ENCODE results near the gene ZNF205. TPM values are rescaled to one million over a fixed set of nuclear protein-coding genes. Genes with fewer than 3 reads are reported as not detected.
A peak's percentile ranks its signal among the peaks of the same experiment; 100 is the strongest.

ZNF205 gene
- total and polyA plus RNA-seq, 2 of the 13 experiments (the other 11 are each of a cell fraction or from before 2014, with no cell fraction given), result 5.8 to 10.2 TPM

DNA sequence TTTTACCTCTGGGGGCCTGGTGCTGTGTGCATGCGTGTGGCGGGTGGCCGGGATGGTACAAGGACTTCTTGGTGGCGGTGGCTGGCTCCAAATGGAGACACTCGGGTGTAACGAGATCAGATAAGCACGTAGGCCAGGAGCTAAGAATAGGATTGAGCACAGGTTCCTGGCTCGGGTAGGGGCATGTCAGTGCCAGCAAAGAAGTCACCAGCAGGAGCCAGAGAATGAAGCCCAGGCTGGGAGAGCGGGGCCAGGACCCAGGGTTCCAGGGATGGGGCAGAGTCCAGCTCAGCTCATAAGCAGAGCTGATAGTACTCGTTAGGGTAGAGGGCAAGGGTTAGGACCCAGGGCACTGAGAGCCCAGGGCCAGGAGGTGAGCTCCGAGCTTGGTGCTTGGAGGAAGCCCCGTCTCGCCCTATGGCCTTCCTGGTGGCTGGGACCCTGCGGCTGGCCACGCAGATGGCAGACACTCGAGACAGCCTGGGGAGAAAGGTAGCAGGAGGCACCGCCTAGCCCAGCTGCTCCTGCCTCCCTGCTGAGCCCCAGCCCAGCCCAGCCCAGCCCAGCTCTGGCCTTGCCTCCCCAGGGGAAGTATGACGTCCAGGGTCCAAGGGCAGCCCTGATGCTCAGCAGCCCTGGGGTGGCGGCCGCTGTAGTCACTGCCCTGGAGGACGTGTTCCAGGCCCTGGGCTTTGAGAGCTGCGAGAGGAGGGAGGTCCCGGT lies 31.4 kb downstream of the ZNF205 start (continued):
- TF ChIP-seq, protein P1, sequence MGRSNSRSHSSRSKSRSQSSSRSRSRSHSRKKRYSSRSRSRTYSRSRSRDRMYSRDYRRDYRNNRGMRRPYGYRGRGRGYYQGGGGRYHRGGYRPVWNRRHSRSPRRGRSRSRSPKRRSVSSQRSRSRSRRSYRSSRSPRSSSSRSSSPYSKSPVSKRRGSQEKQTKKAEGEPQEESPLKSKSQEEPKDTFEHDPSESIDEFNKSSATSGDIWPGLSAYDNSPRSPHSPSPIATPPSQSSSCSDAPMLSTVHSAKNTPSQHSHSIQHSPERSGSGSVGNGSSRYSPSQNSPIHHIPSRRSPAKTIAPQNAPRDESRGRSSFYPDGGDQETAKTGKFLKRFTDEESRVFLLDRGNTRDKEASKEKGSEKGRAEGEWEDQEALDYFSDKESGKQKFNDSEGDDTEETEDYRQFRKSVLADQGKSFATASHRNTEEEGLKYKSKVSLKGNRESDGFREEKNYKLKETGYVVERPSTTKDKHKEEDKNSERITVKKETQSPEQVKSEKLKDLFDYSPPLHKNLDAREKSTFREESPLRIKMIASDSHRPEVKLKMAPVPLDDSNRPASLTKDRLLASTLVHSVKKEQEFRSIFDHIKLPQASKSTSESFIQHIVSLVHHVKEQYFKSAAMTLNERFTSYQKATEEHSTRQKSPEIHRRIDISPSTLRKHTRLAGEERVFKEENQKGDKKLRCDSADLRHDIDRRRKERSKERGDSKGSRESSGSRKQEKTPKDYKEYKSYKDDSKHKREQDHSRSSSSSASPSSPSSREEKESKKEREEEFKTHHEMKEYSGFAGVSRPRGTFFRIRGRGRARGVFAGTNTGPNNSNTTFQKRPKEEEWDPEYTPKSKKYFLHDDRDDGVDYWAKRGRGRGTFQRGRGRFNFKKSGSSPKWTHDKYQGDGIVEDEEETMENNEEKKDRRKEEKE (IDR thresholded peaks at IDR 0.05), result no peak
- no peak for TF ChIP-seq ELF3 (CRISPR knock-in tag; IDR thresholded peaks at IDR 0.05)
- TF ChIP-seq, protein P2, sequence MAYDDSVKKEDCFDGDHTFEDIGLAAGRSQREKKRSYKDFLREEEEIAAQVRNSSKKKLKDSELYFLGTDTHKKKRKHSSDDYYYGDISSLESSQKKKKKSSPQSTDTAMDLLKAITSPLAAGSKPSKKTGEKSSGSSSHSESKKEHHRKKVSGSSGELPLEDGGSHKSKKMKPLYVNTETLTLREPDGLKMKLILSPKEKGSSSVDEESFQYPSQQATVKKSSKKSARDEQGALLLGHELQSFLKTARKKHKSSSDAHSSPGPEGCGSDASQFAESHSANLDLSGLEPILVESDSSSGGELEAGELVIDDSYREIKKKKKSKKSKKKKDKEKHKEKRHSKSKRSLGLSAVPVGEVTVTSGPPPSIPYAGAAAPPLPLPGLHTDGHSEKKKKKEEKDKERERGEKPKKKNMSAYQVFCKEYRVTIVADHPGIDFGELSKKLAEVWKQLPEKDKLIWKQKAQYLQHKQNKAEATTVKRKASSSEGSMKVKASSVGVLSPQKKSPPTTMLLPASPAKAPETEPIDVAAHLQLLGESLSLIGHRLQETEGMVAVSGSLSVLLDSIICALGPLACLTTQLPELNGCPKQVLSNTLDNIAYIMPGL (CRISPR knock-in tag; IDR thresholded peaks at IDR 0.05; ENCODE audit: borderline replicate concordance in 1 of 2, low read depth in 1 of 2), result peak in 1 of 2 experiments; percentile 68; a peak in 2 of 4 replicates
- TF ChIP-seq, protein P3, sequence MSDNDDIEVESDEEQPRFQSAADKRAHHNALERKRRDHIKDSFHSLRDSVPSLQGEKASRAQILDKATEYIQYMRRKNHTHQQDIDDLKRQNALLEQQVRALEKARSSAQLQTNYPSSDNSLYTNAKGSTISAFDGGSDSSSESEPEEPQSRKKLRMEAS (IDR thresholded peaks at IDR 0.05), result no peak
- TF ChIP-seq HNRNPUL1 (IDR thresholded peaks at IDR 0.05; ENCODE audit: low read depth, low read length), result no peak
- TF ChIP-seq NR2F2 (IDR thresholded peaks at IDR 0.05; ENCODE audit: borderline replicate concordance, low read depth), result peak; percentile 20; the same call in 1 of the 2 replicates
- TF ChIP-seq, protein P4, sequence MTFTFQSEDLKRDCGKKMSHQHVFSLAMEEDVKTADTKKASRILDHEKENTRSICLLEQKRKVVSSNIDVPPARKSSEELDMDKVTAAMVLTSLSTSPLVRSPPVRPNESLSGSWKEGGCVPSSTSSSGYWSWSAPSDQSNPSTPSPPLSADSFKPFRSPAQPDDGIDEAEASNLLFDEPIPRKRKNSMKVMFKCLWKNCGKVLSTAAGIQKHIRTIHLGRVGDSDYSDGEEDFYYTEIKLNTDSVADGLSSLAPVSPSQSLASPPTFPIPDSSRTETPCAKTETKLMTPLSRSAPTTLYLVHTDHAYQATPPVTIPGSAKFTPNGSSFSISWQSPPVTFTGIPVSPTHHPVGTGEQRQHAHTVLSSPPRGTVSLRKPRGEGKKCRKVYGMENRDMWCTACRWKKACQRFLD (CRISPR knock-in tag; IDR thresholded peaks at IDR 0.05; ENCODE audit: borderline replicate concordance), result no peak
- no peak for TF ChIP-seq U2AF2 (IDR thresholded peaks at IDR 0.05; ENCODE audit: low read depth, low read length)
- TF ChIP-seq ZNF234 (CRISPR knock-in tag; conservative IDR thresholded peaks at IDR 0.05), result no peak
- TF ChIP-seq ZNF121 (CRISPR knock-in tag; IDR thresholded peaks at IDR 0.05), result 0 out of 2 replicates have a peak, but pooled peaks have one; percentile 9
- no peak for TF ChIP-seq NCOA5 (CRISPR knock-in tag; IDR thresholded peaks at IDR 0.05)
- no peak for TF ChIP-seq RFXANK (CRISPR knock-in tag; IDR thresholded peaks at IDR 0.05)
- TF ChIP-seq RCOR2 (CRISPR knock-in tag; IDR thresholded peaks at IDR 0.05), result no peak
- TF ChIP-seq ZFP36 (IDR thresholded peaks at IDR 0.05; ENCODE audit: borderline replicate concordance, low read depth, low read length, partially characterized antibody), result no peak
- TF ChIP-seq BHLHE40 (IDR thresholded peaks at IDR 0.05; ENCODE audit: low read length), result no peak
- TF ChIP-seq, protein P5, sequence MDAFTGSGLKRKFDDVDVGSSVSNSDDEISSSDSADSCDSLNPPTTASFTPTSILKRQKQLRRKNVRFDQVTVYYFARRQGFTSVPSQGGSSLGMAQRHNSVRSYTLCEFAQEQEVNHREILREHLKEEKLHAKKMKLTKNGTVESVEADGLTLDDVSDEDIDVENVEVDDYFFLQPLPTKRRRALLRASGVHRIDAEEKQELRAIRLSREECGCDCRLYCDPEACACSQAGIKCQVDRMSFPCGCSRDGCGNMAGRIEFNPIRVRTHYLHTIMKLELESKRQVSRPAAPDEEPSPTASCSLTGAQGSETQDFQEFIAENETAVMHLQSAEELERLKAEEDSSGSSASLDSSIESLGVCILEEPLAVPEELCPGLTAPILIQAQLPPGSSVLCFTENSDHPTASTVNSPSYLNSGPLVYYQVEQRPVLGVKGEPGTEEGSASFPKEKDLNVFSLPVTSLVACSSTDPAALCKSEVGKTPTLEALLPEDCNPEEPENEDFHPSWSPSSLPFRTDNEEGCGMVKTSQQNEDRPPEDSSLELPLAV (CRISPR knock-in tag; conservative IDR thresholded peaks at IDR 0.05; ENCODE audit: low read depth), result no peak
- TF ChIP-seq GLI4 (CRISPR knock-in tag; IDR thresholded peaks at IDR 0.05; ENCODE audit: borderline replicate concordance), result no peak
- TF ChIP-seq ZKSCAN5 (CRISPR knock-in tag; IDR thresholded peaks at IDR 0.05), result no peak
- no peak for TF ChIP-seq MZF1 (CRISPR knock-in tag; IDR thresholded peaks at IDR 0.05; ENCODE audit: borderline replicate concordance)
- TF ChIP-seq ZNF225 (CRISPR knock-in tag; IDR thresholded peaks at IDR 0.05), result no peak
- no peak for TF ChIP-seq KMT2A (CRISPR knock-in tag; IDR thresholded peaks at IDR 0.05)
- no peak for TF ChIP-seq ZNF720 (CRISPR knock-in tag; IDR thresholded peaks at IDR 0.05)
- no peak for TF ChIP-seq FOXP1 (IDR thresholded peaks at IDR 0.05)
- TF ChIP-seq FOXP1 (CRISPR knock-in tag; IDR thresholded peaks at IDR 0.05), result no peak
- no peak for TF ChIP-seq ZMYM2 (CRISPR knock-in tag; IDR thresholded peaks at IDR 0.05)

Data from HepG2 (cell line).